ENCODE measurements around the gene PRDM8. TPM values are rescaled to one million over a fixed set of nuclear protein-coding genes. Genes with fewer than 3 reads are reported as not detected.
"Not testable (repeated sequence)": the region's sequence is repeated elsewhere in the genome, so short reads cannot be mapped to it uniquely, and the experiment has no call there.

The PRDM8 gene
- 3.8 TPM for polyA plus RNA-seq (2013, experiment 1 of 2; ENCODE audit: insufficient read length)
- polyA plus RNA-seq (2013, experiment 2 of 2; ENCODE audit: insufficient read length): 3.7 TPM

- peak; percentile 57 for DNase-seq
Observed at GRCh38 chr4:80196922-80197573, at the start of gene PRDM8. Gene PRDM8, plus strand, starts transcription at chr4:80197503. Its CDS starts 2,578 bp downstream, at chr4:80200081.

- DNase-seq: no peak
Observed at GRCh38 chr4:80150387-80151180, 46.7 kb upstream of the PRDM8 start.

GRCh38 chr4:80151981-80152380 is 45.3 kb upstream of the PRDM8 start:
- DNase-seq: no peak

- peak; percentile 35 for DNase-seq
Observed at GRCh38 chr4:80153874-80154544, 43.3 kb upstream of the PRDM8 start.

- DNase-seq: no peak
Observed at GRCh38 chr4:80154545-80154933, 42.8 kb upstream of the PRDM8 start.

GRCh38 chr4:80155316-80155982 is 41.9 kb upstream of the PRDM8 start:
- DNase-seq: no peak

GRCh38 chr4:80156410-80156809 is 40.9 kb upstream of the PRDM8 start:
- no peak for DNase-seq

- no peak for DNase-seq
Observed at GRCh38 chr4:80161413-80162058, 35.8 kb upstream of the PRDM8 start.

GRCh38 chr4:80162418-80162817 is 34.9 kb upstream of the PRDM8 start:
- DNase-seq: no peak

GRCh38 chr4:80165855-80166254 is 31.4 kb upstream of the PRDM8 start:
- DNase-seq: no peak

GRCh38 chr4:80171251-80171650 is 26.1 kb upstream of the PRDM8 start:
- DNase-seq: peak; percentile 69

- DNase-seq: no peak
Observed at GRCh38 chr4:80171656-80172055, 25.6 kb upstream of the PRDM8 start.

- no peak for DNase-seq
Observed at GRCh38 chr4:80172203-80172602, 25.1 kb upstream of the PRDM8 start.

GRCh38 chr4:80173401-80173800 is 23.9 kb upstream of the PRDM8 start:
- peak; percentile 55 for DNase-seq

GRCh38 chr4:80173841-80174240 is 23.5 kb upstream of the PRDM8 start:
- DNase-seq: peak; percentile 37

GRCh38 chr4:80177793-80178192 is 19.5 kb upstream of the PRDM8 start:
- not testable (repeated sequence) for DNase-seq

- DNase-seq: no peak
Observed at GRCh38 chr4:80178964-80179363, 18.3 kb upstream of the PRDM8 start.

- DNase-seq: no peak
Observed at GRCh38 chr4:80179637-80180161, 17.6 kb upstream of the PRDM8 start.

GRCh38 chr4:80180743-80181142 is 16.6 kb upstream of the PRDM8 start:
- DNase-seq: peak; percentile 38

GRCh38 chr4:80182237-80182866 is 15.0 kb upstream of the PRDM8 start:
- no peak for DNase-seq

- no peak for DNase-seq
Observed at GRCh38 chr4:80183250-80184052, 13.9 kb upstream of the PRDM8 start.

All from fibroblast of skin of scalp (primary cell).